GM18498 (cell line): ENCODE data around the gene MT1E.
"Not testable (repeated sequence)": the region's sequence is repeated elsewhere in the genome, so short reads cannot be mapped to it uniquely, and the experiment has no call there.

Experiments
- ATAC-seq: cut with Tn5 transposase; IDR thresholded peaks from one replicate; pipeline ENCODE4 v1.9.1; 2021; ENCODE audit warnings: mild to moderate bottlenecking, moderate library complexity; ENCODE audit not compliant: unreplicated experiment

MT1E gene

DNA sequence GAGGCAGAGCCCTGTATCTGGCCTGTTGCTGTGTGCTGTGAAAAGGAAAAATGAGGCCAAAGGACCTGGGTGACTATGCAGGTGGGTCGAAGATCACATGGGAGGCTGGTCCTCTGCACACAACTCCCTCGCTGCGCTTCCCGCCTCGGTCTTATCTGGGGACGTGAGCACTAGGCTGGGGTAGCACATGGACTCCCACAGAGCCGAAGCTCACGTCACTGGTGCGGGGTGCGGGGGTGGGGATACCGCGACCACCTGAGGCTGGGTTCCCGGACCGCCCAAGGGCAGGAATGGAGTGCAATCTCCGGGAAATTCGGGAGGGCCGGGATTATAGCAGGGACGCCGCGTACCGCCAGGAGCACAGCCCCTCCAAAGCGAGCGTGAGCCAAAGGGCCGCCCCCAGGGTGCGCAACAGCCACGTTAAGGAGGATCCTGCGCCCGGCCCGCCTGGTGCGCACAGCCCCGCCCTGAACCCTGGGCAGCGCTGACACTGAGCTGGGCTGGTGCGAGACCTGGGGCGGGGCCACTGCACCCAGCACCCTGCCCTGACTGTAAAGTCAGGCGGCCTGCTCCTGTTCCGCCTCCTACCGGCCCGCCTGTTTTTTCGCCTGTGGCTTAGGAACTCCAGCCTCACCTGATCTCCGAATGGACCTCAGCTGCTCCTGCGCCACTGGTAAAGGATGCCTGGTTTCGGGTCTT is 17.6 kb downstream of the MT1E start:
- peak; percentile 80 for ATAC-seq

DNA sequence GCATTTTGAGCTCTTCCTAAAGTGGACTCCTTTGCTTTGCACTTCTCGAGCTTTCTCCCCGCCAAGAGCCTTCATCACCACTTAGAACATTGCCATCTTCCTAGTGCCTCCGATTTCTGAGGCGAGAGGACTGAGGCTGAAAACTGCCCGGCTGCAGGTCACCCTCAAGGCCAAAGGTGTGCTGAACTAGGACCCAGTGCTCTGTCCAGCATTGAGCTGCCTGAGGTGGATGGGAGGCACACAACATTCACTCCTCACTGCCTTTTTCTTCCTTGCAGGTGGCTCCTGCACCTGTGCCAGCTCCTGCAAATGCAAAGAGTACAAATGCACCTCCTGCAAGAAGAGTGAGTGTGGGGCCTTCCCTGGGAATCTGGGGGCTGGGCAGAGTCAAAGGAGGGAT is 18.3 kb downstream of the MT1E start:
- ATAC-seq: no peak

DNA sequence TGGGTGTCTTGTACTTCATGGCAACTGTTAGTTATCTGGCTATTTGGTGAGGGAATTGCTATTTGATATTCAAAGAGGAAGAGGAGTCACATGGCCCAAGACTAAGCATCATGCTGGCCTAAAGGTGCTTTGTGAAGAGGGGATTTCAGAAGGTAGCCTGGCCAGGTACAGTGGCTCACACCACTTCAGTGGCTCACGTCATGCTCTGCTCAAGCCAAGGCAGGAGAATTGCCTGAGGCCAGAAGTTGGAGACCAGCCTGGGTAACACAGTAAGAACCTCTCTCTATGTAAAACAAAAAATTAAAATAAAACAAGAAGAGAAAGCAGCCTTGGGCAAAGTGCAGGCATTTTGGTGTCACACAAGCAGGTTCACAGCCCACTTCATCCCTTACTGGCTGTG is 19.7 kb downstream of the MT1E start:
- ATAC-seq: no peak

DNA sequence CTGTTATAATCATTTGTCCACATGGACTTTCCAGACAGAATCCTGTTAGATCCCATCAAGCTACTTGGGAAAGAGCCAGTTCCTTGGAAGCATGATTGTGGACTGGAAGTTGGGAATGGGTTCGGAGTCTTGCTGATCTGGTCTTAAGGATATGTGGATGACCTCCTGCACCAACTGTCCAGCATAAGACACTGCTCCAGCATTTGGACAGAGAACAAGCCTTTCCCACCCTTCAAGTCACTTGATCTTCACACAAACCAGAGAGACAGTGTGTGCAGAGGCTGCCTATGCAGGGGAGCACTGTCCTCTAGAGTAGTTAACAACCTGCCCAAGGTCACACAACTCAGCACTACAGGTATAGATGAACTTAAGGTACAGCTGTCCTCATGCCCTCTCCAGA is 20.3 kb downstream of the MT1E start:
- no peak for ATAC-seq

DNA sequence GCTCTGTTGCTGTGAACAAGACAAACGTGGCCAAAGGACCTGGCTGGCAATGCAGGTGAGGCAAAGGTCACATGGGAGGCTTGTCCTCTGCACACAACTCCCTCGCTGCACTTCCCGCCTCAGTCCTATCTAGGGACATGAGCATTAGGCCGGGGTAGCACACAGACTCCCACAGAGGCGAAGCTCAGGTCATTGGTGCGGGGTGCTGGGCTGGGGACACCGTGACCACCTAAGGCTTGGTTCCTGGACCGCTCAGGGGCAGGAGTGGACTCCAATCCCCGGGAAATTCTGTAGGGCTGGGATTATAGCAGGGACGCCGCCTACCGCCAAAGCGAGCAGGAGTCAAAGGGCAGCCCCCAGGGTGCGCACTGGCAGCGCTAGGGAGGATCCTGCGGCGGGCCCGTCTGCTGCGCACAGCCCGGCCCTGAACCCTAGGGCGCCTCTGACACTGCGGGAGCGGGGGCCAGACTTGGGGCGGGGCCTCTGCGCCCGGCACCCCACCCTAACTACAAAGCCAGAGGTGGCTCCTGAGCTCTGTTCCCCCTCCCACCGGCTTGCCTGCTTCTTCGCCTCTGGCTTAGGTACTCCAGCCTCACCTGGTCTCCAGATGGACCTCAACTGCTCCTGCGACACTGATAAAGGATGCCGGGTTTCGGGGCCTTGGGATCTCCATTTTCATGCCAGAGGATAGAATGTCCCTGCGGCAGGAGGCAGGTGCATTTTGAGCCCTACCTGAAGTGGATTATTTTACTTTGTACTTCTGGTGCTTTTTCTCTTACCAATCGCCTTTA is 22.3 kb downstream of the MT1E start:
- no peak for ATAC-seq

DNA sequence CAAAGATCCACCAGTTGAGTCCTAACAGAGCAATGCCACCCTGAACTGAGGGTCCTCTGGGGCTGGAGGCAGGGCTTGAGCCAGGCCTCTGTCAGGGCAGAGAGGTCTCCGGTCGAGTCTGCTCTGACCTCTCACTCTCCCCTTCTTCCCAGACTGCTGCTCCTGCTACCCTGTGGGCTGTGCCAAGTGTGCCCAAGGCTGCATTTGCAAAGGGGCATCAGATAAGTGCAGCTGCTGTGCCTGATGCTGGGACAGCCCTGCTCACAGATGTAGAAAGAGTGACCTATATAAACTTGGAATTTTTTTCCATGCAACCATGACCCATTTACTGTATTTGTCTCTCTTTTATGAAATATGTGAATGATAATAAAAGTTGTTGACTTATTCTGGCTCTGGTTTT is 23.7 kb downstream of the MT1E start:
- no peak for ATAC-seq

DNA sequence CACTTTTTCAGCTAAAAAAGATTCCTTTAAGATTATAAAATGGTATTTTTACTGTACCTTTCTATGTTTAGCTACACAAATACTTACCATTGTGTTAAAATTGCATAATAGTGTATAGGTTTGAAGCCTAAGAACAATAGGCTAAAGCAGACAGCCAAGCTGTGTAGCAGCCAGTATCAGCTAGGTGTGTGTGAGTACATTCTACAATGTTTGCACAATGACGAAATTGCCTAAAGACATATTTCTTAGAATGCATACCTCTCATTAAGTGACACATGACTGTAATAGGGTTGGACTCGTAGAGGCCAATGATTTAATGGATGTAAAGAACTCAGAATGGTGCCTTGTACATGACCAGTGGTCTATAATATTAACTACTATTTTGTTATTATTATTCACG is 24.2 kb downstream of the MT1E start:
- no peak for ATAC-seq

DNA sequence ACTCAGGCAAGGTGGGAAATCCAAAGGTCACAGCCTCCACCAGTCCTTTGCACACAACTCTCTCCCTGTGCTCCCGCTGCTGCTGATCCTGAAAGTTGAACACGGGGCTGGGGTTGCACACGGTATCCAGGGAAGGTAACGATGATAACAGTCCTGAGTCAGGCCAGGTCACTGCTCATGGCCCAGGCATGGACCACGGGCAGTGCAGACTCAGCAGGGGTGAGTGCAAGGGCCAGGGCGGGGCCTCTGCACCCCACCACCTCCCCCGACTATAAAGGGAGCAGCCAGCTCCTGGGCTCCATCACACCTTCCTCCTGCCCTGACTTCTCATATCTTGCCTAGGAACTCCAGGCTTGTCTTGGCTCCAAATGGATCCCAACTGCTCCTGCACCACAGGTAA is 26.0 kb downstream of the MT1E start, which contains the start of gene MT1B:
Gene MT1B (plus strand): TSS at position 301 of the 400 bp plus-strand sequence. CDS start 68 bp downstream, at position 369.
- ATAC-seq: no peak

DNA sequence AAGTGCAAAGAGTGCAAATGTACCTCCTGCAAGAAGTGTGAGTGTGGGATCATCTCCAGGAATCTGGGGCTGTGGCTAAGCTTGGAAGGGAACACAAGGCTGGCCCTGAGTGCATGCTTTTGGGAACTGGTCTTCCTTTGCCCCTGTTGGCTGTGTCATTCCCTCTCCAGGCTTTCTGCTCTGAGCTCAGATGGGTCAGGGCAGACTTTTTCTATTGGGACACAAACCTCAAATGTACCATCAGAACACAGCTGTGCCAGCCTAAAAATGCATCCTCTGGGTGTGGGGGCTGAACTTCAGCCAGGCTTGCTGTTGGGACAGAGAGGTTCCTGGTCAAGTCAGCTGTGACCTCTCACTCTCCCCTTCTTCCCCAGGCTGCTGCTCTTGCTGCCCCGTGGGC is 27.0 kb downstream of the MT1E start:
- no peak for ATAC-seq

DNA sequence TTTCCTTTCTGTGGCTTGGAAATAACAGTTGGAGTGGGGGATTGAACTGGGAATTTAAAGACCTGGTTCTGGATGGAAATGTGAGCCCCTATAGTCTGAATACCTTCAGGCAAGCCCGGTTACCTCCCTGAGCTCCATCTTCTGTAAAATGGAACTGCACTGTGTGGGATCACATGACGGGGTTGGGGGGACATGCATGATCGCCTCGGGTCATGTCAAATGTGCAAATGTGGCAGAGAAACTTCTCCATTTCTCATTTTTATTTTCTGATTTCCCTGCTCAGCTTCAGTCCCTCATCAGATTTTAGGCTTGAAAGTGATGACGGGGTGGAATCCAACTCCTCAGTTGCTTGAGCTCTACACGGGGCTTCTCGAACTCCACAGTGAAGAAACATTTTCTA is 27.6 kb downstream of the MT1E start:
- no peak for ATAC-seq

DNA sequence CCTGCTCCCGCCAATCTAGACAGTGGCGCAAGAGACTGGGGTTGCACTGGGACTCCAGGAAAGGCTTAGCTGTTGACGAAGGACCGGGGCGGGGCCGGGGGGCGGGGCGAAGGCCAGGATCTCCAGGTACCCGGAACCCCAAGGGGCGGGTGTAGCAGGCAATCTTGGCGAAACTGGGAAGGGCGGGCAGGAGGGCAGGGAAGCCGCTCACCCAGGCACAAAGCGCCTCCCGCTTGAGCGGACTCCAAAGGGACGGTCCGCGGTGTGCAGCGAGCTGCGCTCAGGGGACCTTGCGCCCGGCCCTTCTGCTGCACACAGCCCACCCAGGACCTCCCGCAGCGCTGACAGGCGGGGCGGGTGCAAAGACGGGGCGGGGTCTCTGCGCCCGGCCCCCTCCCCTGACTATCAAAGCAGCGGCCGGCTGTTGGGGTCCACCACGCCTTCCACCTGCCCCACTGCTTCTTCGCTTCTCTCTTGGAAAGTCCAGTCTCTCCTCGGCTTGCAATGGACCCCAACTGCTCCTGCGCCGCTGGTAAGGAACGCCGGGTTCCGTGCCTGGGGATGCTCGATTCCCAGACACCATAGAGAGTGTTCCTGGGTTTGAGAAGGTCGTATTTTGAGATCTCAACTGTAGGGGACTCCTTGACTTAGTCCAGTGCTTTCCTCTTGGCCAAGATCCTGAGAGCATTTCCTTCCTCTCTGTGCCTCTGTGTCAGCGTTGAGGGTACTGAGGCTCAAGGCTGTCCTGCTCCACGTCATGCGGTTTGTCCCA is 32.2 kb downstream of the MT1E start, which contains the start of gene MT1F:
Gene MT1F (plus strand): TSS at position 405 of the 772 bp plus-strand sequence. CDS start 100 bp downstream, at position 505.
- no peak for ATAC-seq

DNA sequence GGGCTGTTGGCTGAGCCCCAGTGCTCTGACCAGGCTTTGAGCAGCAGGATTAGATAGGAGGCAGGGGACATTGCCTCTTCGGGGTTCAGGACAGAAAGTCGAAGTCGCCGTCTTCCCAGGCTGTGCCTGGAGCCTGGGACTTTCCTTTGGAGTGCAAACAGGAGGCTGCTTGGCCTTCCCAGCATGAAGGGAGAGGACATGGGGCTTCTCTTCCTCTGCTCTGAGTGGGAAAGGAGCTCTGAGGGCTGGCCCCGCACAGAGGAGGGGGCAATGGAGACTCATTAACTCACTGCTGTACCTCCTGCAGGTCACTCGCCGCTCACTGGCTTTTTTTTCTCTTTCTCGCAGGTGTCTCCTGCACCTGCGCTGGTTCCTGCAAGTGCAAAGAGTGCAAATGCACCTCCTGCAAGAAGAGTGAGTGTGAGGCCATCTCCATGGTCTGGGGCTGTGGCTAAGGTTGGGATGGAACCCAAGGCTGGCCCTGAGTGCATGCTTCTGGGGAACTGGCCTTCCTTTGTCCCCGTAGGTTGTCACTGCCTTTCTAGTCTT is 32.8 kb downstream of the MT1E start:
- no peak for ATAC-seq

DNA sequence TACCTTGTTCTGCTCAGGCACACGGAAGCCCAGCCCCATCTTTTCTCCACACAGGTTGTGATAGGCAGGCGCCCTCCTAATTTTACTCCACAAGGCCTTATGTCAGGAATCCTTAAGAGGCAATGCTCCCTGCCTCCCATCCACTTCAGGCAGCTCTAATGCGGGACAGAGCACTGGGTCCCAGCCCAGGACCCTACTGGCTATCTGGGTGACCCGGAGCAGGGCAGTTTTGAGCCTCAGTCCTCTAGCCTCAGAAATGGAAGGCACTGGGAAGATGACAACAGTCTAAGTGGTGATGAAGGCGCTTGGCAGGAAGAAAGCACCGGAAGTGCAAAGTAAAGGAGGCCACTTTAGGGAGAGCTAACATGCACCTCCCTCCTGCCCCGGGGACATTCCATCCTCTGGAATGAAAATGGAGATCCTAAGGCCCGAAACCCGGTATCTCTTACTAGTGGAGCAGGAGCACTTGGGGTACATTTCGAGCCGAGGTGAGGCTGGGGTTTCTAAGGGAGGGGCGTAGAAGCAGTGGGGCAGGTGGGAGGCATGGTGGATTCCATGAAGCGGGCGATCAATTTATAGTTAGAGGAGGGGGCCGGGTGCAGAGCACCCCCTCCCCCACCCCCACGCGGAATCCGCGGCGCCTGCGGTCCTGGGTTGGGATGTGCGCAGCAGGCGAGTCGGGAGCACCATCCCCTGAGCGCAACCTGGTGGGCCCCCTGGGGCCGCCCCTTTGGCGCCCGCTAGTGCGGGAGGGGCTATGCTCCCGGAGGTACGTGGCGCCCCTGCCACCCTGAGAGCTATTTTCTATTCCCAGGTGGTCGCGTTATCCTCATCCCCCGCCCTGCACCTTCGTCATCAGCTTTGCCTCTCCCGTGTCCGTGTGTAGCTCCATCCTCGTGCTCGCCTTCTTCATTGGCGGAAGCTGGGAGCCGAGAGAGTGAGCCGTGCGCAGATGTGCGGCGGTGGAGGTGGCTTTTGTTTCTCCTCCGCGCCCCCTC is 37.1 kb downstream of the MT1E start:
- ATAC-seq: no peak

DNA sequence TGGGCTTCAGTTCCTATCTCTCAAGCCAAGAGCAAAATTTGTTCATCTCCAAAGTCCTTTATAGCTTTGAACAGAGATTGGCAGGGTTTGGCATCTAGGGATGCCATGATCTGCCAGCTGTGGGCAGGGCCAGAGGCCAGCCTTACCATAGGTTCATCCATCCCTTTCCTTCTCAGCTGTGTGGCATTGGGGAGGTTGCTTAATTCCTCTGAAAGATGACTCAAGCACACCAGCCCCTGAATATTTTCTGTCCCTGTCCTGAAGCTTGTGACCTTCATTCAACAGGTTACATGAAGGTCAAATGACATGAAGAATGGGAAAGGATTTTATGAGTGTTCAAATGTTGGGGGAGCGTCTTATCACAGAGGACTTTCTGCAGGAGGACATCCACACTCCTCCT is 38.9 kb downstream of the MT1E start:
- ATAC-seq: no peak

DNA sequence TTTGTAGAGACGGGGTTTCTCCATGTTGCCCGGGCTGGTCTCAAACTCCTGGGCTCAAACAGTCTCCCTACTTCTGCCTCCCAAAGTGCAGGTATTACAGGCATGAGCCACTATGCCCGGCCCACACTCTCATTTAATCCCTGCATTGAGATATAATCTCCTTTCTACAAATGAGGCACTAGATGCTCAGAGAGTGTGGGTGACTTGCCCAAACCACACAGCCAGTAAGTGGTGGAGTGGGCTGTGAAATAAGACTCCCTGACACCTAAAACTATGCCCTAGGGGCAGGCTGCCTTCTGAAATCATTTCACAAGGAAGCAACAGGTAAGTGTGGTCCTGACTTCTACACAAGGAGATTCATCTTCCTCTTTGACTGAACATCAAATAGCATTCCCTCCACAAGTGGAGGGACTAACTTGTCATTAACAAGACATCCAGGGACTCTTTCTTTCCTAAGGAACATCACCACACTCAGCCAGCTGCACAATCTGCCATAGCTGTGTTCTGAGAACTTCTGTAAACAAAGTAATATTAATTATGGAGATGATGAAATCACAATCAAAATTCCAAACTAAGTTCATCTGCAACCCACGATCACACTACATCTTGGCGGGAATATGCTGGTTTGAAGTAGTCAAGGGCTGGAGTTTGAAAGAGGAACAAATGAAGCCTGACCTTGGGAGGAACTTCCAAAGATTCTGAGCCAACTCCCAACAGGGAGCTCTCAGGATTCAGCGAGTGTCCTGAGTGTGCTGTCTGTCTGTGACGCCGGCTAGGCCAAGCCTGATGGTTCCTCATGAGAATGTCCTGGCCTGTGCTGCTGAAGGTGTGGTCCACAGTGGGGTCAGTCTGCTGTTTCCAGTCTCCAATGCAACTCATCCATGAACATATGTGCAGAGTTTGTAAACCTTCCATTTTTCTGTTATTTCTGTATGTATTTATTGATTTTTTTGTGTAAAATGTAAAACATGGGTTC is 40.0 kb downstream of the MT1E start:
- ATAC-seq: not testable (repeated sequence)

DNA sequence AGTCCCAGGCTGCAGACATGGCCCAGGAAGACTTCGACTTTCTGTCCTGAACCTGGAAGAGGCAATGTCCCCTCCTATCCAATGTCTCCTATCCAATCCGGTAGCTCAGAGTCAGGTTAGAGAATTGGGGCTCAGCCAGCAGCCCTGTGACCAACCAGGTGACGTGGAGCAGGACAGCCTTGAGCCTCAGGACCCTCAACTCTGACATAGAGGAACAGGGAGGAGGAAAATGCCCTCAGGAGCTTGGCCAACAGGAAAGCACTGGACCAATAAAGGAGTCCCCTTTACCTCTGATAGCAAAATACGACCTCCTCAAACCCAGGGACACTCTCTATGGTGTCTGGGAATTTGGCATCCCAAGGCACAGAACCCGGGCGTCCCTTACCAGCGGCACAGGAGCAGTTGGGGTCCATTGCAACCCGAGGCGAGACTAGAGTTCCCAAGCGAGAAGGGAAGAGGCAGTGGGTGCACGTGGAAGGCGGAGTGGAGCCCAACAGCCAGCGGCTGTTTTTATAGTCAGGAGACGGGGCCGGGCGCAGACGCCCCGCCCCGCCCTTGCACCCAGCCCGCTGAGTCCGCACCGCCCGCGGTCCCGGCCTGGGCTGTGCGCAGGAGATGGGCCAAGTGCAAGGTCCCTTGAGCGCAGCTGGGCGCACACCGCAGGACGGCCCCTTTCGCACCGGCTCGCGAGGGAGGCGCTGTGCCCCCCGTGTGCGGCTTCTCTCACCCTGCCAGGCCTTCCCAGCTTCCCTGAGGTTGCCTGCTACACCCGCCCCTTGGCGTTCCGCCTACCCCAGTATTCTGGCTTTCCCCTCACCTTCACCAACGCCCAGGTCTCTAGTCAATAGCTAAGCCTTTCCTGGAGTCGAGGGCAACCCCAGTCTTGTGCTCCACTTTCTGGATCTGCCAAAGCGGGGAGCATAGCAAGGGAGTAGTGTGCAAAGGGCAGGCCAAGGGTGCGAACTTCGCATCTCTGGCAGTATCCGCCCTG is 42.3 kb downstream of the MT1E start, which contains the start of gene MT1G:
Gene MT1G (minus strand): TSS at position 485 of the 991 bp plus-strand sequence. CDS start 72 bp downstream, at position 413.
- ATAC-seq: no peak
